BLaER1 (cell line): ENCODE data around the gene MGAT1.
A peak's percentile ranks its signal among the peaks of the same experiment; 100 is the strongest.
"Not testable (repeated sequence)": the region's sequence is repeated elsewhere in the genome, so short reads cannot be mapped to it uniquely, and the experiment has no call there.

Source experiments
- H3K27ac ChIP-seq: shearing (Covaris generic); formaldehyde crosslinking; 2 replicates; pipeline ENCODE4 v1.8.1; 2022
- H3K27me3 ChIP-seq: shearing (Covaris generic); formaldehyde crosslinking; 2 replicates; pipeline ENCODE4 v1.8.1; 2022
- H3K36me3 ChIP-seq: shearing (Covaris generic); formaldehyde crosslinking; 2 replicates; pipeline ENCODE4 v1.8.1; 2022
- H3K4me1 ChIP-seq: shearing (Covaris generic); formaldehyde crosslinking; 2 replicates; pipeline ENCODE4 v1.8.1; 2022
- H3K4me2 ChIP-seq: shearing (Covaris generic); formaldehyde crosslinking; 2 replicates; pipeline ENCODE4 v1.8.1; 2022
- H3K4me3 ChIP-seq: shearing (Covaris generic); formaldehyde crosslinking; 2 replicates; pipeline ENCODE4 v1.8.1; 2022
- H3K9ac ChIP-seq: shearing (Covaris generic); formaldehyde crosslinking; 2 replicates; pipeline ENCODE4 v1.8.1; 2022
- H3K9me3 ChIP-seq: shearing (Covaris generic); formaldehyde crosslinking; 2 replicates; pipeline ENCODE4 v1.8.1; 2022
- H4K20me1 ChIP-seq: shearing (Covaris generic); formaldehyde crosslinking; 2 replicates; pipeline ENCODE4 v1.8.1; 2022
- Cebpa-rat ChIP-seq: shearing (Covaris generic); IDR thresholded peaks from 2 replicates; pipeline ENCODE4 v1.8.1; 2022

The MGAT1 gene

GRCh38 chr5:180837478-180837877, 34.9 kb upstream of the MGAT1 start:
- Histone ChIP-seq H3K4me1 (peaks cover 10% of the 10 kb centered on the region), H3K4me3 (no peak overlapping the region), H3K27ac (no peak overlapping the region), H4K20me1 (no peaks in the 10 kb centered on the region), H3K36me3 (peaks cover 43% of the 10 kb centered on the region), H3K4me2 (no peak overlapping the region), H3K9me3 (peaks cover 8% of the 10 kb centered on the region), H3K27me3 (no peaks in the 10 kb centered on the region), H3K9ac (no peak overlapping the region)
- TF ChIP-seq Cebpa-rat, result no peak

DNA sequence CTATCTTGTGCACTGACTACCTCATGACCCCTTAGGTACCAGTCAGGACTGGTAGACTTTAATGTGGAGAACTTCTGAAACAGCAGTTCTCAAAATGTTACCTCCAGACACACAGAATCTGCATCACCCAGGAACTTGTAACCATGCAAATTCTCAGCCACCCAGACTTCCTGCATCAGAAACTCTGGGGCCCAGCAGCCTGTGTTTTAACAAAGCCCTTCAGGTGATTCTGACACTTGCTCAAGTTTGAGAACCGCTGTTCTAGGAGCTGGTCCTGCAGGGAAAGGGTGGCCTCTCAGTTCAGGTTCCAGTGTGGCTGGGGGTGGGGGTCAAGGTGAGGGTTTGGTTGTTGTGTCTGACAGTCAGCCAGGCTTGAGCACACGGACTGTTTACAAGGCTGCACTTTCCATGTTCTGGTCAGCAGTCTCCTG, 30.0 kb upstream of the MGAT1 start:
- H3K9ac ChIP-seq, result peak overlapping the region; percentile 99
- peaks cover 27% of the 10 kb centered on the region for H3K4me1 ChIP-seq
- H3K36me3 ChIP-seq, result peaks cover 50% of the 10 kb centered on the region
- no peaks in the 10 kb centered on the region for H4K20me1 ChIP-seq
- TF ChIP-seq Cebpa-rat, result no peak
- H3K4me2 ChIP-seq, result peak overlapping the region; percentile 99
- peak overlapping the region; percentile 97 for H3K4me3 ChIP-seq
- H3K27ac ChIP-seq, result 0 out of 2 replicates have a peak overlapping the region, but pooled peaks have one; percentile 98
- peaks cover 22% of the 10 kb centered on the region for H3K9me3 ChIP-seq
- H3K27me3 ChIP-seq, result no peaks in the 10 kb centered on the region

DNA sequence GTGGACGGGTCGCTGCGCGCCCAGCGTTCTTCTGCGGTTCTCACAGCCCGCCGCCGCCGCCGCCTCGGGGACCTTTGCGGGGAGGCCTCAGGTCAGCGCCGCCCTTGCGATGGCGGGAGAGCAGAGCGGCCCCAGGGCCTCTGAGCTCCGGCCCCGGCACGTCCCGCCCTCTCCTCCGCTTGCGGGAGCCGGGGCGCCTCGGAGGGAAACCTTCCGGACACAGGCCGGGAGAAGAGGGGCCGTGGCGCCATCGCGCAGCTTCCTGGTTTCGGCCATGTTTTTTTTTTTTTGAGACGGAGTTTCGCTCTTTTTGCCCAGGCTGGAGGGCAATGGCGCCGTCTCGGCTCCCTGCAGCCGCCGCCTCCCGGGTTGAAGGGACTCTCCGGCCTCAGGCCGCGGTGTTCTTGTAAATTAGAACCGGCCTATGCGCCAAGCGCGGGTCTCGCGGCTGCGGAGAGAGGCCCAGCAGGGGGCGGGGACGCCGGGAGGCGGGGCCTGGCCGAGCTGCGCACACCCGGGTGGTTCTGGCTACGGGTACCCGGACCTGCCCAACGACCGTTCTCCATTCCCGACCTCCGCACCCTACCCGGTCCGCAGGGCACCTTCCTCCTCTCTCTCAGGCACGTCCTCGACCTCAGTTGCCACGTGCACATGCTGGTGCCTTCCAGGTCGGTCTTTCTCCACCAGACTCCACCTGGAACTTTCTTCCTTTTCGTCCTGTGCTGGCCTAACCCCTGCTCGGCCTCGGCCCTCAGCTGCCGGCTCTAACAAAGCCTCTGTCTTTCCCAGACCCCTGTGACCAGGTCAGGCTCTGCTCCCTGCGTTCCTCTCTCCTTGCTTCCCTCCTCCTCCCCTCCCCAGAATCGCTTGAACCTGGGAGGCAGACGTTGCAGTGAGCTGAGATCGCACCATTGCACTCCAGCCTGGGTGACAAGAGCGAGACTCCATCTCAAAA, 28.8 kb upstream of the MGAT1 start:
- Histone ChIP-seq H3K27ac (peak overlapping the region; percentile 98), H3K4me3 (peak overlapping the region; percentile 97), H3K4me2 (peak overlapping the region; percentile 99)

DNA sequence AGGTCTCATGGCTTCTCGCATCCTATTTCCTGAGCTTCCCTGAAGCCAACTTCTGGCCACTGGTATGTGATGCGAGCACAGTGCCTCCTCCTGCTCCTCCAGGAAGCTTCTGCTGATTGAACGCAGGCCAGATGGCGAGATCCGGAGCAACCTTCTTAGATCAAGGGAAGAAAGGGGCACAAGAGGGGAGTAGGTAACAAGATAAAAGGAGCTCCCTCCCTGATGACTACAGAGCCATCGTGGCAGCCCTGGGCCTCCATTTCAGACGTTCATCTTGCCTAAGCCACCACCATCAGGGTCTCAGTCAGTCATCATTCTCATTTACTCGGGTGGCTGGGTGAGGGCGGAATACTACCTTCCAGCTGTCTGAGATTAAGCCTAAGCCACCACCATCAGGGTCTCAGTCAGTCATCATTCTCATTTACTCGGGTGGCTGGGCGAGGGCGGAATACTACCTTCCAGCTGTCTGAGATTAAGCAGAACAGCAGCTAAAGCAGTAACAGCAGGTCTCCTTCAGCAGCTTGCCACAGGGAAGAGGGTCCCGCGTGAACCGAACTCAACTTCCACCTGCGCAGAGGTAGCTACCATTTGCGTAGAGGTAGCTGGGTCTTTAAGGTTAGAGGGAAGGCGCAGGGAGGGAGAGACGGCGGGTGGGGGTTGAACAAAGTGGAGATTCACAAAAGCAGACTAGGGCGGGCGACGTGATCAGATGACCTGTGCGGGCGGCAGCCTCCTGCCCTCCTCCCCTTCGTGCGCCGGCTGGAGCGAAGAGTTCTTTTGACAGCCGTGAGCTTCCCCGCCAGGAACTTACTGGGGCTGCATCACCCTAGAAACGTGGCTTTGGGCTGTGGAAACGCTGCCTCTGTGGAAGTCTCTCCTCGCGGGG, 27.9 kb upstream of the MGAT1 start:
- no peak for TF ChIP-seq Cebpa-rat
- Histone ChIP-seq H3K4me1 (peaks cover 27% of the 10 kb centered on the region), H3K4me2 (peak overlapping the region; percentile 99), H3K4me3 (peak overlapping the region; percentile 97), H3K36me3 (peaks cover 29% of the 10 kb centered on the region), H4K20me1 (no peaks in the 10 kb centered on the region), H3K9ac (peak overlapping the region; percentile 99), H3K27me3 (no peaks in the 10 kb centered on the region), H3K27ac (peak overlapping the region; percentile 98), H3K9me3 (peaks cover 22% of the 10 kb centered on the region)

More for the DNA sequence above, 28.8 kb upstream of the MGAT1 start:
- H3K27me3 ChIP-seq, result no peaks in the 10 kb centered on the region
- TF ChIP-seq Cebpa-rat, result no peak
- peak overlapping the region; percentile 99 for H3K9ac ChIP-seq
- no peaks in the 10 kb centered on the region for H4K20me1 ChIP-seq
- peaks cover 27% of the 10 kb centered on the region for H3K4me1 ChIP-seq
- peaks cover 38% of the 10 kb centered on the region for H3K36me3 ChIP-seq
- H3K9me3 ChIP-seq, result peaks cover 22% of the 10 kb centered on the region

- Histone ChIP-seq H3K36me3 (peaks cover 21% of the 10 kb centered on the region), H3K4me1 (peaks cover 32% of the 10 kb centered on the region), H3K27me3 (no peaks in the 10 kb centered on the region), H3K4me2 (peak overlapping the region; percentile 99), H3K27ac (no peak overlapping the region), H3K9me3 (peaks cover 22% of the 10 kb centered on the region), H3K4me3 (peak overlapping the region; percentile 97), H4K20me1 (no peaks in the 10 kb centered on the region), H3K9ac (no peak overlapping the region)
- TF ChIP-seq Cebpa-rat, result no peak
Observed at GRCh38 chr5:180829726-180830125, 27.1 kb upstream of the MGAT1 start.

DNA sequence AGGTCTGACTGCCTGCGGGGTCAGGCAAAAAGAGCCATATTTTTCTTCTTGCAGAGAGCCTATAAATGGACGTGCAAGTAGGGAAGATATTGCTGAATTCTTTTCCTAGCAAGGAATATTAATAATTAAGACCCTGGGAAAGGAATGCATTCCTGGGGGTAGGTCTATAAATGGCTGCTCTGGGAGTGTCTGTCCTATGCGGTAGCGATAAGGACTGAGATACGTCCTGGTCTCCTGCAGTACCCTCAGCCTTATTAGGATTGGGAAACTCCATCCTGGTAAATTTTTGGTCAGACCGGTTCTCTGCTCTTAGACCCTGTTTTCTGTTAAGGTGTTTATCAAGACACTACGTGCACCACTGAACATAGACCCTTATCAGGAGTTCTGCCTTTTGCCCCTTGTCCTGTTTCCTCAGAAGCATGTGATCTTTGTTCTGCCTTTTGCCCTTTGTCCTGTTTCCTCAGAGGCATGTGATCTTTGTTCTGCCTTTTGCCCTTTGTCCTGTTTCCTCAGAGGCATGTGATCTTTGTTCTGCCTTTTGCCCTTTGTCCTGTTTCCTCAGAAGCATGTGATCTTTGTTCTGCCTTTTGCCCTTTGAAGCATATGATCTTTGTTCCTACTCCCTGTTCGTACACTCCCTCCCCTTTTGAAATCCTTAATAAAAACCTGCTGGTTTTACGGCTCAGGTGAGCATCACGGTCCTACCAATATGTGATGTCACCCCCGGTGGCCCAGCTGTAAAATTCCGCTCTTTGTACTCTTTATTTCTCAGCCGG, 26.3 kb upstream of the MGAT1 start:
- not testable (repeated sequence) for H3K4me2 ChIP-seq, H3K27me3 ChIP-seq, H4K20me1 ChIP-seq, H3K9ac ChIP-seq, H3K27ac ChIP-seq
- peaks cover 34% of the 10 kb centered on the region for H3K4me1 ChIP-seq
- H3K4me3 ChIP-seq, result peak overlapping the region; percentile 97; the same call in 1 of the 2 replicates
- H3K9me3 ChIP-seq, result peaks cover 22% of the 10 kb centered on the region
- H3K36me3 ChIP-seq, result peaks cover 13% of the 10 kb centered on the region

DNA sequence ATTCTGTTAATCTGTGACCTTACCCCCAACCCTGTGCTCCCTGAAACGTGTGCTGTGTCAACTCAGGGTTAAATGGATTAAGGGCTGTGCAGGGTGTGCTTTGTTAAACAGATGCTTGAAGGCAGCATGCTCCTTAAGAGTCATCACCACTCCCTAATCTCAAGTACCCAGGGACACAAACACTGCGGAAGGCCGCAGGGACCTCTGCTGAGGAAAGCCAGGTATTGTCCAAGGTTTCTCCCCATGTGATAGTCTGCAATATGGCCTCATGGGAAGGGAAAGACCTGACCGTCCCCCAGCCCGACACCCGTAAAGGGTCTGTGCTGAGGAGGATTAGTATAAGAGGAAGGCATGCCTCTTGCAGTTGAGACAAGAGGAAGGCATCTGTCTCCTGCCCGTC, 24.8 kb upstream of the MGAT1 start:
- H3K4me3 ChIP-seq, H3K9ac ChIP-seq, H3K27ac ChIP-seq, H3K4me2 ChIP-seq, H3K27me3 ChIP-seq, H4K20me1 ChIP-seq: not testable (repeated sequence)
- Histone ChIP-seq H3K9me3 (peaks cover 22% of the 10 kb centered on the region), H3K4me1 (peaks cover 23% of the 10 kb centered on the region), H3K36me3 (peaks cover 13% of the 10 kb centered on the region)

- Histone ChIP-seq H3K4me1 (peaks cover 19% of the 10 kb centered on the region), H3K9ac (no peak overlapping the region), H3K4me2 (no peak overlapping the region), H3K9me3 (peaks cover 22% of the 10 kb centered on the region), H3K27me3 (no peaks in the 10 kb centered on the region), H3K27ac (no peak overlapping the region), H3K36me3 (peaks cover 13% of the 10 kb centered on the region), H3K4me3 (no peak overlapping the region), H4K20me1 (no peaks in the 10 kb centered on the region)
- TF ChIP-seq Cebpa-rat, result no peak
Observed at GRCh38 chr5:180825768-180826525, 23.3 kb upstream of the MGAT1 start.
